ENCODE measurements around the gene MGST2.

GRCh38 chr4:139631791-139632190, 33.8 kb upstream of the MGST2 start:
- no peak for TF ChIP-seq CTCF (IDR thresholded peaks at IDR 0.05)
- no peak for TF ChIP-seq POLR2A (IDR thresholded peaks at IDR 0.05)

All from right lobe of liver (tissue), 4 donors.